GM12878 (cell line): Measurements from ENCODE around the gene DESI1.

ENCODE experiments used
- EP300 ChIP-seq, 2 experiments: fragments of 150-350 bp in 1 of 2; IDR thresholded peaks; 2 replicates each; pipeline ENCODE4 v1.6.1; 2011 to 2012; ENCODE audit warnings: low read depth in 2 of 2, low read length in 2 of 2, borderline replicate concordance in 1 of 2, improper control_type of control experiment in 1 of 2, inconsistent platforms in 1 of 2; ENCODE audit not compliant: control insufficient read depth in 1 of 2
- FOXM1 ChIP-seq: IDR thresholded peaks from 2 replicates; pipeline ENCODE4 v1.6.1; 2012; ENCODE audit warnings: low read depth, mild to moderate bottlenecking, inconsistent platforms, low read length, moderate library complexity
- MTA2 ChIP-seq: fragments of 450-650 bp; IDR thresholded peaks from 2 replicates; pipeline ENCODE4 v1.6.1; 2016; ENCODE audit warnings: low read depth, mild to moderate bottlenecking, moderate library complexity
- POLR2AphosphoS2 ChIP-seq: IDR thresholded peaks from 2 replicates; pipeline ENCODE4 v1.6.1; 2011; ENCODE audit warnings: low read depth, mild to moderate bottlenecking, low read length, improper control_type of control experiment, moderate library complexity
- POLR2AphosphoS5 ChIP-seq: IDR thresholded peaks from 2 replicates; pipeline ENCODE4 v1.6.1; 2011; ENCODE audit warnings: mild to moderate bottlenecking, low read length, inconsistent platforms
- RAD21 ChIP-seq: IDR thresholded peaks from 2 replicates; pipeline ENCODE4 v1.6.1; 2011; ENCODE audit warnings: mild to moderate bottlenecking, low read depth, low read length, moderate library complexity; ENCODE audit not compliant: insufficient read depth
- SMAD1 ChIP-seq: fragments of 450-650 bp; IDR thresholded peaks from 2 replicates; pipeline ENCODE4 v1.6.1; 2018; ENCODE audit warnings: mild to moderate bottlenecking, low read depth; ENCODE audit not compliant: partially characterized antibody
- TF ChIP-seq, protein P1 (sequence below), 3 experiments: IDR thresholded peaks in 2 of 3; conservative IDR thresholded peaks in 1 of 3; 2 replicates each; pipeline ENCODE4 v1.5.1; 2011; ENCODE audit warnings: low read depth in 3 of 3, low read length in 3 of 3, mild to moderate bottlenecking in 3 of 3, control low read depth in 2 of 3, moderate library complexity in 2 of 3, inconsistent platforms in 1 of 3, mixed read lengths in 1 of 3; ENCODE audit not compliant: control insufficient read depth in 2 of 3, insufficient read depth in 1 of 3; ENCODE audit errors: extremely low read depth in 1 of 3
- TF ChIP-seq, protein P2 (sequence below): IDR thresholded peaks from 2 replicates; pipeline ENCODE4 v1.6.1; 2012; ENCODE audit warnings: low read depth, low read length, improper control_type of control experiment

DNA sequence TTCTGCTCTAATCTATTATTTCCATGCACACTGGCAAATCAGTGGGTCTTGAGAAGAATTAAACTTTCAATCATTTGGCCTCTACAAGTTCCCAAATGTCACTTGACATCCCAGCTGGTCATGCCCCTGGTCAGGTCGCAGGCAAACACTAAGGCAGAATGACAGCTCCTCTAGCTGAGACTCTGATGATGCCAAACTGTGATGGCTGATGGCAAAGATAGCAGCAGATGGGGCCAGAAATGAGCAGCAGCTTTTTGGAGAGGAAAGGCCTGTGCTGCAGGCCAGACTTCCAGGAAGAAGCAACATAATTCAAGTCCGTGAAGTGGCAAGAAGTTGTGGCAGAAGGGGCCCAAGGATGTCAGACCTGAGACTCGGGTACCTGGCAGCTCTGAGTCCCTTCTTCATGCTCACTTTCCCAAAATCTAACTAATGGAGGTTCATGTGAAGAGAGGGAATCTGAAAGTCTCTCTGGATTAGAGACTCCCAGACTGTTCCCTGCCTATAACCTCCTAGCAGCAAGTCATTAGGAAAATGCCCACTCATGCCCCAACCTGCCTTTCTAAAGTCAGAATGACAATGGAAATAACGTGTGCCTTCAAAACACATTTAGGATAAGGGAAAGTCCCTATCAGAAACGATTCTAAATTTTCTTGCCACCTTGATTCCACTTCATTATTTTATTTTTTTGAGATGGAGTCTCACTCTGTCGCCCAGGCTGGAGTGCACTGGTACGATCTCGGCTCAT is 21.8 kb downstream of the DESI1 start:
- TF ChIP-seq POLR2AphosphoS2 (no peak), EP300 (IDR thresholded peaks at IDR 0.05; ENCODE audit: borderline replicate concordance in 1 of 2, control insufficient read depth in 1 of 2, low read depth in 2 of 2, low read length in 2 of 2) (no peak), POLR2AphosphoS5 (no peak), RAD21 (no peak), SMAD1 (no peak), FOXM1 (no peak), MTA2 (no peak)
- TF ChIP-seq, protein P1, sequence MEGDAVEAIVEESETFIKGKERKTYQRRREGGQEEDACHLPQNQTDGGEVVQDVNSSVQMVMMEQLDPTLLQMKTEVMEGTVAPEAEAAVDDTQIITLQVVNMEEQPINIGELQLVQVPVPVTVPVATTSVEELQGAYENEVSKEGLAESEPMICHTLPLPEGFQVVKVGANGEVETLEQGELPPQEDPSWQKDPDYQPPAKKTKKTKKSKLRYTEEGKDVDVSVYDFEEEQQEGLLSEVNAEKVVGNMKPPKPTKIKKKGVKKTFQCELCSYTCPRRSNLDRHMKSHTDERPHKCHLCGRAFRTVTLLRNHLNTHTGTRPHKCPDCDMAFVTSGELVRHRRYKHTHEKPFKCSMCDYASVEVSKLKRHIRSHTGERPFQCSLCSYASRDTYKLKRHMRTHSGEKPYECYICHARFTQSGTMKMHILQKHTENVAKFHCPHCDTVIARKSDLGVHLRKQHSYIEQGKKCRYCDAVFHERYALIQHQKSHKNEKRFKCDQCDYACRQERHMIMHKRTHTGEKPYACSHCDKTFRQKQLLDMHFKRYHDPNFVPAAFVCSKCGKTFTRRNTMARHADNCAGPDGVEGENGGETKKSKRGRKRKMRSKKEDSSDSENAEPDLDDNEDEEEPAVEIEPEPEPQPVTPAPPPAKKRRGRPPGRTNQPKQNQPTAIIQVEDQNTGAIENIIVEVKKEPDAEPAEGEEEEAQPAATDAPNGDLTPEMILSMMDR (IDR thresholded peaks at IDR 0.05 in 2 of 3, conservative IDR thresholded peaks at IDR 0.05 in 1 of 3; ENCODE audit: control insufficient read depth in 2 of 3, extremely low read depth in 1 of 3, insufficient read depth in 1 of 3, low read depth in 3 of 3, low read length in 3 of 3), result no peak
- TF ChIP-seq, protein P2, sequence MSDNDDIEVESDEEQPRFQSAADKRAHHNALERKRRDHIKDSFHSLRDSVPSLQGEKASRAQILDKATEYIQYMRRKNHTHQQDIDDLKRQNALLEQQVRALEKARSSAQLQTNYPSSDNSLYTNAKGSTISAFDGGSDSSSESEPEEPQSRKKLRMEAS, result no peak
